Measurements from ENCODE around the gene WRNIP1. TPM values are rescaled to one million over a fixed set of nuclear protein-coding genes. Genes with fewer than 3 reads are reported as not detected.
A peak's percentile ranks its signal among the peaks of the same experiment; 100 is the strongest.

Gene WRNIP1
- total and polyA plus RNA-seq, 10 of the 15 experiments (the other 5 are each of a cell fraction or from before 2014, with no cell fraction given): 9.3 to 30.5 (median 24.3) TPM

GRCh38 chr6:2763876-2764540 is 1.2 kb upstream of the WRNIP1 start (continued):
- TF ChIP-seq RCOR1 (conservative IDR thresholded peaks at IDR 0.05; ENCODE audit: low read depth, low read length): no peak
- TF ChIP-seq NR2F1 (conservative IDR thresholded peaks at IDR 0.05): no peak
- no peak for TF ChIP-seq STAT3 (IDR thresholded peaks at IDR 0.05; ENCODE audit: low read depth, low read length)
- TF ChIP-seq YY1 (IDR thresholded peaks at IDR 0.05; ENCODE audit: low read depth, low read length): no peak
- TF ChIP-seq HDAC6 (IDR thresholded peaks at IDR 0.05; ENCODE audit: unreplicated experiment): no peak
- no peak for TF ChIP-seq TAF1 (IDR thresholded peaks at IDR 0.05; ENCODE audit: borderline replicate concordance, low read depth, low read length)

GRCh38 chr6:2764610-2765165 is 505 bp upstream of the WRNIP1 start:
- FAIRE-seq (peak; percentile 13), ATAC-seq (peak; percentile 83), DNase-seq (ENCODE audit: low read depth, low spot score) (no peak)
- Histone ChIP-seq H4K20me1 (ENCODE audit: control insufficient read depth, insufficient read depth) (peaks cover 3% of the 10 kb centered on the region; the same call in 1 of the 2 replicates), H3K9me3 (replicated peaks; ENCODE audit: control insufficient read depth, insufficient read depth, low read length) (no peaks in the 10 kb centered on the region; the same call in 2 of the 3 replicates), H3K27me3 (replicated peaks in 1 of 2; ENCODE audit: control insufficient read depth in 2 of 2, insufficient read depth in 2 of 2, low read length in 1 of 2) (peaks cover 0 to 3% of the 10 kb centered on the region in 2 experiments; a peak in 2 of 4 replicates), H3K4me2 (ENCODE audit: control insufficient read depth, insufficient read depth) (peak overlapping the region; percentile 99), H3K9ac (ENCODE audit: control insufficient read depth, insufficient read depth, low read length) (peak overlapping the region; percentile 77), H2AFZ (ENCODE audit: control insufficient read depth, low read depth, low read length) (peak overlapping the region; percentile 85), H3K4me3 (peak overlapping the region; percentile 69), H3K4me1 (ENCODE audit: control insufficient read depth, insufficient read depth, low read length) (peaks cover 8% of the 10 kb centered on the region), H3K36me3 (ENCODE audit: control insufficient read depth in 2 of 2, insufficient read depth in 2 of 2, low read length in 1 of 2) (no peaks in the 10 kb centered on the region), H3K79me2 (ENCODE audit: control insufficient read depth, insufficient read depth, low read length) (peaks cover 39% of the 10 kb centered on the region), H3K27ac (ENCODE audit: control insufficient read depth, insufficient read depth) (peak overlapping the region; percentile 54)
- ChIA-PET POLR2A (interaction anchor here (0.6 kb wide), 1 partner anchor 322 kb away, joined by 3 read pairs; no protein-coding TSS in a partner anchor), RAD21 (ENCODE audit: unreplicated experiment) (interaction anchor here (1.6 kb wide), 1 partner anchor 77 kb away, joined by 4 read pairs; the partner anchor contains the start of gene SERPINB1), CTCF (interaction anchor here (1.0 to 3.4 kb wide), 5 partner anchors 9 to 147 kb away, joined by 3 to 24 read pairs (median 4); partner anchors contain the start of gene MYLK4), SMC1A (ENCODE audit: uncharacterized antibody, unreplicated experiment) (interaction anchor here (1.1 kb wide), 1 partner anchor 76 kb away, joined by 4 read pairs; the partner anchor contains the start of gene SERPINB1)
- WGBS (ENCODE audit: insufficient coverage, insufficient replicate concordance, low lambda C conversion rate, missing lambda C conversion rate): under 1% methylated on average over 45 of the region's 45 CpGs
- no TSS peak for BruUV-seq (replicated peaks)
- intact Hi-C loops (cut with micrococcal nuclease; ENCODE audit: unreplicated experiment) (no loop called here), in situ Hi-C loops (cut with MboI) (no loop called here)
- TF ChIP-seq POLR2A (IDR thresholded peaks at IDR 0.05; ENCODE audit: low read depth, low read length) (peak; percentile 85), NRF1 (conservative IDR thresholded peaks at IDR 0.05; ENCODE audit: low read depth, low read length) (peak; percentile 67), FOXM1 (IDR thresholded peaks at IDR 0.05; ENCODE audit: low read depth, low read length) (no peak), KLF5 (IDR thresholded peaks at IDR 0.05; ENCODE audit: partially characterized antibody) (peak; percentile 27), SRF (IDR thresholded peaks at IDR 0.05; ENCODE audit: low read depth in 2 of 2, low read length in 2 of 2) (0 out of 4 replicates have a peak, but pooled peaks of 1 of the 2 experiments have one; percentile 2), MLLT1 (IDR thresholded peaks at IDR 0.05) (peak; percentile 43; the same call in 1 of the 2 replicates), BCLAF1 (IDR thresholded peaks at IDR 0.05) (no peak), EED (IDR thresholded peaks at IDR 0.05; ENCODE audit: low read depth) (0 out of 2 replicates have a peak, but pooled peaks have one; percentile 12), USF2 (IDR thresholded peaks at IDR 0.05; ENCODE audit: borderline replicate concordance, low read depth, low read length) (no peak)

Data from GM12878 (cell line).